Prostate gland (tissue), 2 donors: ENCODE data around the gene ARHGEF4.

Source experiments
- CTCF ChIP-seq, 4 experiments: fragments of 200-600 bp in 2 of 4; fragments of 450-650 bp in 2 of 4; sonication (generic) in 2 of 4; IDR thresholded peaks; 1 replicate in 3 of 4; 2 replicates in 1 of 4; pipeline ENCODE4 v1.5.1; 2016 to 2019; ENCODE audit warnings: antibody characterized with exemption in 4 of 4, mild to moderate bottlenecking in 2 of 4, moderate library complexity in 2 of 4
- POLR2A ChIP-seq: fragments of 450-650 bp; IDR thresholded peaks from one replicate; pipeline ENCODE4 v1.6.1; 2016; ENCODE audit warnings: antibody characterized with exemption, mild to moderate bottlenecking

- no peak for TF ChIP-seq CTCF (IDR thresholded peaks at IDR 0.05)
- no peak for TF ChIP-seq POLR2A
Observed at GRCh38 chr2:130852521-130853115, 15.9 kb downstream of the ARHGEF4 start.
